K562 (cell line): ENCODE results near the gene CDKL1. TPM values are rescaled to one million over a fixed set of nuclear protein-coding genes. Genes with fewer than 3 reads are reported as not detected.

Experiments
- ATAC-seq: fragments of 200-7000 bp; cut with Tn5 transposase; 3 replicates; pipeline ENCODE4 v1.9.1; 2020; ENCODE audit warnings: moderate library complexity
- BruUV-seq: library from RNA; stranded (reverse); fragments of 400-500 nt; replicated peaks from 2 replicates; lab custom pipeline; 2021; lab: Mats Ljungman, UMichigan
- CTCF ChIA-PET: fragments of 300-600 bp; formaldehyde crosslinking; extraction: SDS; loops from one replicate; lab custom pipeline; 2021; ENCODE audit warnings: low intra/inter-chr PET ratio; lab: Yijun Ruan, JAX
- POLR2A ChIA-PET: fragments of 300-600, 350-650 bp; sonication (Branson Sonifier 250); formaldehyde crosslinking; extraction: SDS; loops from one replicate; lab custom pipeline; 2021; ENCODE audit warnings: antibody characterized with exemption, inconsistent platforms; lab: Yijun Ruan, JAX
- DNase-seq, 4 experiments: peaks; one replicate each; pipeline versions ENCODE4 v3.0.0 to v3.0.0-alpha.2; 2011 to 2018; ENCODE audit warnings: low spot score in 3 of 4, mixed read lengths in 3 of 4; ENCODE audit errors: extremely low read depth in 1 of 4
- FAIRE-seq: peaks from 2 replicates; lab custom pipeline; 2011; peaks lifted over from hg19 to GRCh38; lab: Jason Lieb, UNC
- H2AFZ ChIP-seq: 2 replicates; pipeline ENCODE4 v1.6.0; 2011; ENCODE audit warnings: low read depth, low read length, control low read depth, inconsistent platforms
- H3K27ac ChIP-seq: fragments of 200-600 bp; 3 replicates; pipeline ENCODE4 v1.8.0; 2011; ENCODE audit warnings: low read depth, mild to moderate bottlenecking, control low read depth, inconsistent platforms, low read length, moderate library complexity, mixed read lengths; ENCODE audit errors: extremely low read depth
- H3K27me3 ChIP-seq, 2 experiments: fragments of 300-600 bp in 1 of 2; 2 replicates in 1 of 2; 3 replicates in 1 of 2; pipeline versions ENCODE4 v1.6.0 to v1.8.0; 2011; ENCODE audit warnings: inconsistent platforms in 2 of 2, low read length in 2 of 2, mild to moderate bottlenecking in 1 of 2, mixed read lengths in 1 of 2, moderate library complexity in 1 of 2; ENCODE audit not compliant: control insufficient read depth in 2 of 2, insufficient read depth in 2 of 2
- H3K36me3 ChIP-seq: fragments of 300-600 bp; 3 replicates; pipeline ENCODE4 v1.8.0; 2011; ENCODE audit warnings: mild to moderate bottlenecking, low read length, inconsistent platforms; ENCODE audit not compliant: control insufficient read depth, insufficient read depth
- H3K4me1 ChIP-seq, 2 experiments: fragments of 200-600 bp in 1 of 2; replicated peaks in 1 of 2; 2 replicates in 1 of 2; 3 replicates in 1 of 2; pipeline versions ENCODE4 v1.5.1 to v1.8.0; 2011; ENCODE audit warnings: inconsistent platforms in 2 of 2, low read length in 2 of 2, mild to moderate bottlenecking in 1 of 2, mixed read lengths in 1 of 2, moderate library complexity in 1 of 2; ENCODE audit not compliant: control insufficient read depth in 2 of 2, insufficient read depth in 2 of 2
- H3K4me2 ChIP-seq: 2 replicates; pipeline ENCODE4 v1.6.1; 2011; ENCODE audit warnings: low read length, control low read depth, inconsistent platforms, mixed read lengths; ENCODE audit not compliant: insufficient read depth
- H3K4me3 ChIP-seq: fragments of 200-600 bp; sonication (generic), shearing (Covaris generic); 2 replicates; pipeline ENCODE4 v1.5.1; 2016; ENCODE audit warnings: control low read depth, inconsistent platforms
- H3K79me2 ChIP-seq: fragments of 200-600 bp; 3 replicates; pipeline ENCODE4 v1.8.0; 2011; ENCODE audit warnings: low read length, inconsistent platforms; ENCODE audit not compliant: control insufficient read depth, insufficient read depth
- H3K9ac ChIP-seq, 2 experiments: 2 replicates each; pipeline versions ENCODE4 v1.6.0 to v1.6.1; 2011; ENCODE audit warnings: low read depth in 2 of 2, low read length in 2 of 2, control low read depth in 1 of 2, inconsistent platforms in 1 of 2, mild to moderate bottlenecking in 1 of 2, mixed read lengths in 1 of 2; ENCODE audit not compliant: insufficient read depth in 1 of 2
- H3K9me1 ChIP-seq: one replicate; pipeline ENCODE4 v1.6.0; 2011; ENCODE audit warnings: inconsistent platforms, mild to moderate bottlenecking, low read length, moderate library complexity; ENCODE audit not compliant: control insufficient read depth, insufficient read depth
- H3K9me3 ChIP-seq: replicated peaks from 2 replicates; pipeline ENCODE4 v1.5.1; 2011; ENCODE audit warnings: low read depth, low read length, inconsistent platforms; ENCODE audit not compliant: control insufficient read depth, insufficient read depth
- H4K20me1 ChIP-seq: replicated peaks from 2 replicates; pipeline ENCODE4 v1.6.1; 2011; ENCODE audit warnings: low read length, inconsistent platforms, mixed read lengths; ENCODE audit not compliant: control insufficient read depth, insufficient read depth
- KAT8 ChIP-seq: fragments of 450-650 bp; IDR thresholded peaks from 2 replicates; pipeline ENCODE4 v1.6.1; 2016; ENCODE audit warnings: low read depth, mild to moderate bottlenecking
- MNT ChIP-seq, 2 experiments: fragments of 450-650 bp; conservative IDR thresholded peaks; 2 replicates each; pipeline ENCODE4 v1.6.1; 2017; ENCODE audit warnings: mild to moderate bottlenecking in 2 of 2, moderate library complexity in 2 of 2
- MYC ChIP-seq, 2 experiments: fragments of 250-450 bp in 1 of 2; sonication (Bioruptor Pico) in 1 of 2; IDR thresholded peaks; 2 replicates each; pipeline versions ENCODE4 v1.5.1 to v1.6.1; 2012 to 2021; ENCODE audit warnings: low read depth in 2 of 2, borderline replicate concordance in 1 of 2, improper control_type of control experiment in 1 of 2, low read length in 1 of 2, mild to moderate bottlenecking in 1 of 2, moderate library complexity in 1 of 2
- SNIP1 ChIP-seq: fragments of 450-650 bp; IDR thresholded peaks from 2 replicates; pipeline ENCODE4 v1.7.1; 2017; ENCODE audit warnings: low read depth, mild to moderate bottlenecking
- ZNF165 ChIP-seq: fragments of 250-450 bp; sonication (Bioruptor Pico); IDR thresholded peaks from 2 replicates; pipeline ENCODE4 v1.4.0; 2020; ENCODE audit warnings: borderline replicate concordance
- WGBS: fragments of 100-300 bp; shearing (Covaris generic); methylation state at CpG from one replicate; pipeline ENCODE4 v1.1.6; 2016; ENCODE audit warnings: low coverage, mixed read lengths; ENCODE audit not compliant: insufficient coverage; ENCODE audit errors: missing lambda C conversion rate; 5-methylcytosine and 5-hydroxymethylcytosine counted together
- in situ Hi-C: fragments of 300-500 bp; cut with MboI; formaldehyde crosslinking; loops from 4 replicates; pipeline ENCODE4 v1.15.0; 2018; ENCODE audit warnings: inconsistent platforms, mixed read lengths
- intact Hi-C: fragments of 100-400 bp; cut with micrococcal nuclease; formaldehyde crosslinking; loops from 2 replicates; pipeline ENCODE4 v1.14.2; 2022
- polyA plus RNA-seq, 8 experiments: library from polyadenylated mRNA; depleted of rRNA in 4 of 8; stranded (reverse) in 5 of 8; unstranded in 3 of 8; fragments of >200 nt; fragmentation: Nextera tagmentation in 2 of 8; fragmentation: Illumina TruSeq in 1 of 8; extraction: Ambion mirVana in 2 of 8; extraction: Trizol in 1 of 8; gene quantifications; 2 replicates each; pipeline versions ENCODE4 v1.2.1 to v1.2.3, GENCODE V29; 2011 to 2014; ENCODE audit warnings: inconsistent platforms in 1 of 8, missing spikeins in 1 of 8
- total RNA-seq, 7 experiments: library from RNA; depleted of rRNA in 6 of 7; stranded (reverse); fragments of >200 nt in 6 of 7; fragmentation: Illumina TruSeq in 2 of 7; extraction: Trizol in 2 of 7; gene quantifications; 2 replicates each; pipeline versions ENCODE4 v1.2.1 to v1.2.3, GENCODE V29; 2011 to 2021; ENCODE audit warnings: low replicate concordance in 1 of 7

CDKL1 gene
- total and polyA plus RNA-seq, 9 of the 15 experiments (the other 6 are each of a cell fraction or from before 2014, with no cell fraction given): 2.3 to 35.0 (median 7.5) TPM

- no peak overlapping the region for H3K4me3 ChIP-seq
- peaks cover 7% of the 10 kb centered on the region; the same call in 1 of the 3 replicates for H3K36me3 ChIP-seq
- CTCF ChIA-PET: no interaction called here
- H4K20me1 ChIP-seq: no peaks in the 10 kb centered on the region
- H3K4me1 ChIP-seq: peaks cover 0 to 16% of the 10 kb centered on the region in 2 experiments; a peak in 3 of 5 replicates
- H2AFZ ChIP-seq: no peak overlapping the region
- TF ChIP-seq ZNF165 (CRISPR knock-in tag) (no peak), MYC (IDR thresholded peaks at IDR 0.05; ENCODE audit: low read depth, low read length) (no peak), MYC (CRISPR knock-in tag; IDR thresholded peaks at IDR 0.05; ENCODE audit: borderline replicate concordance, low read depth) (no peak), KAT8 (no peak), MNT (conservative IDR thresholded peaks at IDR 0.05) (no peak), SNIP1 (no peak)
- ATAC-seq (no peak), DNase-seq (no peak), FAIRE-seq (no peak)
- H3K9me1 ChIP-seq: no peaks in the 10 kb centered on the region
- intact Hi-C loops (no loop called here), in situ Hi-C loops (loop anchor here (25.0 kb wide), 1 partner anchor 448 kb away; no protein-coding TSS in a partner anchor)
- no peaks in the 10 kb centered on the region for H3K9me3 ChIP-seq
- no TSS peak for BruUV-seq
- POLR2A ChIA-PET: interaction anchor here (0.6 kb wide), 1 partner anchor 9 kb away, joined by 3 read pairs; no protein-coding TSS in a partner anchor
- H3K27me3 ChIP-seq: no peaks in the 10 kb centered on the region
- H3K4me2 ChIP-seq: no peak overlapping the region
- no peak overlapping the region for H3K27ac ChIP-seq
- H3K79me2 ChIP-seq: no peaks in the 10 kb centered on the region
- H3K9ac ChIP-seq: no peak overlapping the region
- WGBS: 43% methylated on average over 2 of the region's 3 CpGs
These were observed 57.4 kb downstream of the CDKL1 start for GRCh38 chr14:50339178-50339804.
